IPS DF 6.9 (cell line): ENCODE results near the gene AXIN2.
"Not testable (repeated sequence)": the region's sequence is repeated elsewhere in the genome, so short reads cannot be mapped to it uniquely, and the experiment has no call there.

Experiments used
- DNase-seq: peaks from one replicate; pipeline ENCODE4 v3.0.0-alpha.2; 2013; ENCODE audit warnings: low read depth, low spot score
- H3K27ac ChIP-seq: one replicate; pipeline ENCODE4 v1.5.1; 2013; ENCODE audit warnings: low read length, control low read depth
- H3K27me3 ChIP-seq: 2 replicates; pipeline ENCODE4 v1.6.1; 2013; ENCODE audit warnings: mild to moderate bottlenecking, low read length; ENCODE audit not compliant: control insufficient read depth, insufficient read depth
- H3K36me3 ChIP-seq: 2 replicates; pipeline ENCODE4 v1.6.1; 2013; ENCODE audit warnings: low read length; ENCODE audit not compliant: control insufficient read depth, insufficient read depth
- H3K4me1 ChIP-seq: 2 replicates; pipeline ENCODE4 v1.6.1; 2013; ENCODE audit warnings: low read length; ENCODE audit not compliant: control insufficient read depth, insufficient read depth
- H3K4me3 ChIP-seq: 2 replicates; pipeline ENCODE4 v1.5.1; 2013; ENCODE audit warnings: mild to moderate bottlenecking, low read length
- H3K9me3 ChIP-seq: 2 replicates; pipeline ENCODE4 v1.6.1; 2013; ENCODE audit warnings: low read length, inconsistent platforms; ENCODE audit not compliant: control insufficient read depth, insufficient read depth
- WGBS: extraction: QIAGEN DNeasy Blood & Tissue Kit; methylation state at CpG from one replicate; pipeline ENCODE4 v1.1.7; 2013; ENCODE audit warnings: mixed read lengths, missing lambda C conversion rate; ENCODE audit not compliant: insufficient read length, insufficient coverage; 5-methylcytosine and 5-hydroxymethylcytosine counted together

The AXIN2 gene

GRCh38 chr17:65518256-65518655 is 43.2 kb downstream of the AXIN2 start:
- H3K4me3 ChIP-seq: no peak overlapping the region
- no CpG with 5 or more reads among the region's 2 CpGs for WGBS
- DNase-seq: no peak
- H3K4me1 ChIP-seq: no peaks in the 10 kb centered on the region; the same call in 1 of the 2 replicates
- H3K27me3 ChIP-seq: no peaks in the 10 kb centered on the region
- no peaks in the 10 kb centered on the region for H3K9me3 ChIP-seq
- no peak overlapping the region for H3K27ac ChIP-seq
- H3K36me3 ChIP-seq: no peaks in the 10 kb centered on the region

- no peak overlapping the region for H3K27ac ChIP-seq
- H3K9me3 ChIP-seq: no peaks in the 10 kb centered on the region
- WGBS: no CpG with 5 or more reads among the region's 17 CpGs
- no peaks in the 10 kb centered on the region for H3K27me3 ChIP-seq
- no peaks in the 10 kb centered on the region for H3K36me3 ChIP-seq
- H3K4me3 ChIP-seq: no peak overlapping the region
- H3K4me1 ChIP-seq: no peaks in the 10 kb centered on the region; the same call in 1 of the 2 replicates
- DNase-seq: no peak
Observed at GRCh38 chr17:65515959-65516948, 45.2 kb downstream of the AXIN2 start.

DNA sequence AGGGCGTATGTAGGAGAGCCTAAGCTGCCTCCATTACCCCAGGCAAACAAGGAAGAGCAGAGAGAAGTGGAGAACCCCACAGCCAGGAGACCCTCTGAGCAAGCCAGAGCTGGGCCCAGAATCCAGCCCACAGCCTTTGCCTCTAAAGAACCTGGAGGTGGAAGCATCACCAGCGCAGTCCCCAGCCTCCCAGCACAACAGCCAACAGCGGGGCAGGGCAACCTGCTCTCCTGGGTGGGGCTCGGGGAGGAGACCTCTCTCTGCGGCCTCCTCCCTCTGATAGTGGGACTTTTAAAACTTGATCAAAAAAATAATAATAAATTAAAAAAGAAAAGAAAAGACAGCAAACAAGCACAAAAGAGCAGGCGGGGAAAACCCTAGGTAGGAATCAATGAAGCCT is 45.9 kb downstream of the AXIN2 start:
- WGBS: no CpG with 5 or more reads among the region's 6 CpGs

DNA sequence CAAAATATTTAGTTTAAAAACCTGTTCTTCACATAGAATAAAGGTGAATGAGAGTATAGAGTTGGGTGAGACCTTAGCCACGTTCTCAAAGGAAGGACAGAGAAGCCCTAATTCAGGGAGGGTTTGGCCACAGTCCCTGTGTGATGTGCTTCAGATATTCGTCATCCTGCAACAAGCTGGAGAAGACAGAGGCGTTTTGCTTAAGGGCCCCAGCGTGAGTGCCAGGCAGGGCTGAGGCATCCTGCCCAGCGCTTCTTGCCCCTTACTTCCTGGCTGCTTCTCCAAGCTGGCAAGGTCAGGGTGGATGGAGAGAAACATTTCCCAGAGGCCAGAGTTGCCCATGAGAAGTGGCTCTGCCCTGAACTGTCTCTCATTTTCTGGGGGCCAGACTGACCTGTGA is 46.9 kb downstream of the AXIN2 start:
- WGBS: no CpG with 5 or more reads among the region's 5 CpGs
- Histone ChIP-seq H3K36me3 (no peaks in the 10 kb centered on the region), H3K27ac (no peak overlapping the region), H3K9me3 (no peaks in the 10 kb centered on the region), H3K27me3 (no peaks in the 10 kb centered on the region), H3K4me3 (no peak overlapping the region), H3K4me1 (no peaks in the 10 kb centered on the region; the same call in 1 of the 2 replicates)
- no peak for DNase-seq

More for the DNA sequence above, 45.9 kb downstream of the AXIN2 start:
- no peaks in the 10 kb centered on the region for H3K27me3 ChIP-seq
- H3K4me1 ChIP-seq: no peaks in the 10 kb centered on the region; the same call in 1 of the 2 replicates
- no peak overlapping the region for H3K4me3 ChIP-seq
- DNase-seq: no peak
- no peaks in the 10 kb centered on the region for H3K9me3 ChIP-seq
- H3K36me3 ChIP-seq: no peaks in the 10 kb centered on the region
- no peak overlapping the region for H3K27ac ChIP-seq

GRCh38 chr17:65514082-65514481 is 47.4 kb downstream of the AXIN2 start:
- Histone ChIP-seq H3K4me1 (no peaks in the 10 kb centered on the region; the same call in 1 of the 2 replicates), H3K9me3 (no peaks in the 10 kb centered on the region), H3K4me3 (no peak overlapping the region), H3K36me3 (no peaks in the 10 kb centered on the region), H3K27ac (no peak overlapping the region), H3K27me3 (no peaks in the 10 kb centered on the region)
- DNase-seq: no peak
- no CpG with 5 or more reads among the region's 8 CpGs for WGBS

- H3K27me3 ChIP-seq: no peaks in the 10 kb centered on the region
- H3K4me1 ChIP-seq: no peaks in the 10 kb centered on the region
- WGBS: no CpG with 5 or more reads among the region's 3 CpGs
- no peak for DNase-seq
- H3K27ac ChIP-seq: no peak overlapping the region
- H3K4me3 ChIP-seq: no peak overlapping the region
- no peaks in the 10 kb centered on the region for H3K9me3 ChIP-seq
- H3K36me3 ChIP-seq: no peaks in the 10 kb centered on the region
Observed at GRCh38 chr17:65511316-65511715, 50.1 kb downstream of the AXIN2 start.

GRCh38 chr17:65509032-65509431 is 52.4 kb downstream of the AXIN2 start:
- no peak overlapping the region for H3K27ac ChIP-seq
- H3K36me3 ChIP-seq: no peaks in the 10 kb centered on the region
- no peaks in the 10 kb centered on the region for H3K9me3 ChIP-seq
- peaks cover 2% of the 10 kb centered on the region; the same call in 1 of the 2 replicates for H3K4me1 ChIP-seq
- no CpG with 5 or more reads among the region's 2 CpGs for WGBS
- H3K27me3 ChIP-seq: no peaks in the 10 kb centered on the region
- no peak overlapping the region for H3K4me3 ChIP-seq
- DNase-seq: no peak

DNA sequence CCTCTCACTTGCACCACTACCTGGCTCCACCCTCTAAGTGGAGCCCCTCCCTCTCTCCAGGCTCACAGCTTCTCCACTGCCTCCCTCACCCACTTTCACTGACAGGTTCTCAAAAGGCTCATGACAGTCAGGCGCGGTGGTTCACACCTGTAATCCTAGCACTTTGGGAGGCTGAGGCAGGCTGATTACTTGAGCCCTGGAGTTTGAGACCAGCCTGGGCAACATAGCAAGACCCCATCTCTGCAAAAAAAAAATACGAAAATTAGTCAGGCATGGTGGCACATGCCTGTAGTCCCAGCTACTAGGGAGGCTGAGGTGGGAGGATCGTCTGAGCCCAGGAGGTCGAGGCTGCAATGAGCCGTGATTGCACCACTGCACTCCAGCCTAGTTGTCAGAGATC is 56.8 kb downstream of the AXIN2 start:
- not testable (repeated sequence) for DNase-seq, H3K4me3 ChIP-seq, H3K27me3 ChIP-seq, H3K4me1 ChIP-seq, H3K9me3 ChIP-seq, H3K36me3 ChIP-seq, H3K27ac ChIP-seq
- WGBS: no CpG with 5 or more reads among the region's 6 CpGs

GRCh38 chr17:65504141-65504540 is 57.3 kb downstream of the AXIN2 start:
- WGBS: no CpG with 5 or more reads among the region's 9 CpGs
- no peaks in the 10 kb centered on the region for H3K36me3 ChIP-seq
- H3K27ac ChIP-seq: no peak overlapping the region
- no peaks in the 10 kb centered on the region for H3K9me3 ChIP-seq
- peaks cover 2% of the 10 kb centered on the region; the same call in 1 of the 2 replicates for H3K4me1 ChIP-seq
- H3K27me3 ChIP-seq: no peaks in the 10 kb centered on the region
- DNase-seq: no peak
- H3K4me3 ChIP-seq: no peak overlapping the region

- Histone ChIP-seq H3K27me3 (no peaks in the 10 kb centered on the region), H3K4me3 (no peak overlapping the region), H3K9me3 (no peaks in the 10 kb centered on the region), H3K27ac (no peak overlapping the region), H3K36me3 (no peaks in the 10 kb centered on the region), H3K4me1 (peaks cover 2% of the 10 kb centered on the region; the same call in 1 of the 2 replicates)
- no CpG with 5 or more reads among the region's 9 CpGs for WGBS
- no peak for DNase-seq
Observed at GRCh38 chr17:65503557-65503956, 57.9 kb downstream of the AXIN2 start.
